ENCODE data around the gene ANO2. TPM values are rescaled to one million over a fixed set of nuclear protein-coding genes. Genes with fewer than 3 reads are reported as not detected.

ANO2 gene
- total RNA-seq, 1 donor from 2014 or later, result 1.7 TPM

GRCh38 chr12:5872745-5873144, 72.3 kb downstream of the ANO2 start:
- peak; percentile 67 for TF ChIP-seq CTCF (conservative IDR thresholded peaks at IDR 0.05; ENCODE audit: low read depth, low read length)
- H3K4me3 ChIP-seq (ENCODE audit: low read depth, low read length), result no peak overlapping the region
- DNase-seq (ENCODE audit: low read depth), result no peak

DNA sequence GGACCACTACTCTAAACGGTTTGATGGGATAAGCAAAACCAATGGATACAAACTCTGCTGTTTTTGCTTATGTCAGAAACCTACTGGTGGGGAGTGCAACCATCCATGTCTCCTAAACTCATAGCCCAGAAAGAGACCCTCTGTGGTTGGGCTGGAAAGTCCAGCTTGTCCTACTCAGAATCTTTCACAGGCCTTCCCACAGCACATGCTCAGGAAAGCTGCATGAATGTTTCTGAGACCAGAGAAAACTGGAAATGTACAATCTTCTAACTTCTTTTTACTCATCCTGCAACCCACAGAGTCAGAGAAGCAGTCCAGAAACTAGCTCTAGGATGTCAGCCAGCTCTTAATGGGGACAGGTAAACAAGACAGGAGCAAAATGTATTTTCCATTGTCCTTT, 73.3 kb downstream of the ANO2 start:
- no peak for DNase-seq (ENCODE audit: low read depth)
- TF ChIP-seq CTCF (conservative IDR thresholded peaks at IDR 0.05; ENCODE audit: low read depth, low read length), result no peak
- no peak overlapping the region for H3K4me3 ChIP-seq (ENCODE audit: low read depth, low read length)

DNA sequence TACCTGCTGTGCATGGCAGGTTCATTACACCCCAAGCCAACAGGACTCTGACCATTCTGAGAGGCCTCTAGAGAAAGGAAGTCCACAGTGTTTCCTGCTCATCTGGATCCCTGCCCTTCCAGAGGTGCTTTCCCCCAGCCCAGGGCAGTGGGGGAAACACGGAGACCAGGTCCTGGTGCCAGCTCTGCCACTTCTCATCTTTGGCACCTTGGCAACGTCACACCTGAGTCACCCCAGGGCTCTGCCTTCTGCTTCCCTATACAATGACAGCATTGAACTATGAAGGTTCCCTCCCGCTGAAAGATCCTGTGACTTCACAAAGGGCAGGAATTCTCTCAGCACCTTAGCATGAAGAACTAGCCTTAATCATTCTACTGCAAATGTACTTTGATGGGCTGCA, 74.9 kb downstream of the ANO2 start:
- no peak overlapping the region for H3K4me3 ChIP-seq (ENCODE audit: low read depth, low read length)
- TF ChIP-seq CTCF (conservative IDR thresholded peaks at IDR 0.05; ENCODE audit: low read depth, low read length), result no peak
- no peak for DNase-seq (ENCODE audit: low read depth)

- DNase-seq (ENCODE audit: low read depth), result no peak
- TF ChIP-seq CTCF (conservative IDR thresholded peaks at IDR 0.05; ENCODE audit: low read depth, low read length), result no peak
- no peak overlapping the region for H3K4me3 ChIP-seq (ENCODE audit: low read depth, low read length)
These were observed 76.3 kb downstream of the ANO2 start for GRCh38 chr12:5868625-5869295.

DNA sequence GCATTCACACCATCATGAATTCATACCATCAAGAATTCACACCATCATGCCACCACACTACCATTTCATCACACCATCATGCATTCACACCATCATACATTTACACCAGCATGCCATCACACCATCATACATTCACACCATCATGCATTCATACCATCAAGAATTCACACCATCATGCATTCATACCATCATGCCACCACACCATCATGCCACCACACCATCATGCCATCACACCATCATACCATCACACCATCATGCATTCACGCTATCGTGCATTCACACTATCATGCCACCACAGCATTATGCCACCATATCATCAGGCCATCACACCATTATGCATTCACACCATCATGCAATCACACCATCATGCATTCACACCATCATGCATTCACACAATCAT, 79.7 kb downstream of the ANO2 start:
- no peak overlapping the region for H3K4me3 ChIP-seq (ENCODE audit: low read depth, low read length)
- no peak for TF ChIP-seq CTCF (conservative IDR thresholded peaks at IDR 0.05; ENCODE audit: low read depth, low read length)
- DNase-seq (ENCODE audit: low read depth), result no peak

DNA sequence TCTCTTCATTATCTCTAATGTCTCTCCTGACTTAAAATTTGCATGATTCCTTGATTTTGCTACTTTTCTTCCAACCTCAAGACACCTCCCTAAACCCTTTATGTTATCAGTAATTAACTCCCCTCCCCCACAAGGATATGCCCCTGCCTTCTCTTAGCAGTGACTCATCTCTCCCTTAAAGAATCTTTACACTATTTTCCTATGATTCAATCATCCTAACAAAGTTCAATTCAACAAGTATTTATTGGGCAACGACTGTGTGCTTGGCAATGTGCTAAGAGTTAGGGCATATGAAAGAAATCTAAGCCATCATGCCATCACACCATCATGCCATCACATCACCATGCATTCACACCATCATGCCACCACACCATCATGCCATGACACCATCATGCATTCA, 80.1 kb downstream of the ANO2 start:
- no peak overlapping the region for H3K4me3 ChIP-seq (ENCODE audit: low read depth, low read length)
- TF ChIP-seq CTCF (conservative IDR thresholded peaks at IDR 0.05; ENCODE audit: low read depth, low read length), result no peak
- DNase-seq (ENCODE audit: low read depth), result no peak

DNA sequence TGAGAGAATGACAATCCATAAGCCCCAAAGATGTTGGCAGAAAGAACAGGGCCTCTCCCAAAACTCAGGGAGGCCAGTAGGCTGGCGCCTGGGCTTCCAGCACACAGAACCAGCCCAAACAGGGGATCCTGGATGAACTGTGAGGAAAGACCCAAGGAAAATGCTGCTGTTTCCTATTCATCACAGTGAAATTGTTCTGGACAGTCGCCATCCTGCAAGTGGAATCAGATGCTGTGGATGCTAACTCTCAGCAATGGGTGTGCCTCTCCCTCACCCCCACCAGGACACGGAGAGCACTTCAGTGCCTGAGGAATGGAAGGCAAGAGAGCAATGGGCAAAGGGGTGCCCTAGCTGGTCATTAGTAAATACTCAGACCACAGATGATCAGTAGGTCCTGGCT, 80.8 kb downstream of the ANO2 start:
- no peak for TF ChIP-seq CTCF (conservative IDR thresholded peaks at IDR 0.05; ENCODE audit: low read depth, low read length)
- DNase-seq (ENCODE audit: low read depth), result no peak
- no peak overlapping the region for H3K4me3 ChIP-seq (ENCODE audit: low read depth, low read length)

All from epithelial cell of proximal tubule (primary cell).